Keratinocyte (primary cell): Measurements from ENCODE around the gene DCAF17. TPM values are rescaled to one million over a fixed set of nuclear protein-coding genes. Genes with fewer than 3 reads are reported as not detected.

Source experiments
- DNase-seq: peaks from one replicate; pipeline ENCODE4 v3.0.0-alpha.2; 2011; ENCODE audit warnings: low read depth, missing footprints, low spot score
- FAIRE-seq: peaks from 2 replicates; lab custom pipeline; 2011; peaks lifted over from hg19 to GRCh38; lab: Jason Lieb, UNC
- H2AFZ ChIP-seq: 2 replicates; pipeline ENCODE4 v1.6.0; 2012; ENCODE audit warnings: low read length, control low read depth, inconsistent platforms; ENCODE audit not compliant: control insufficient read depth
- H3K27ac ChIP-seq: 2 replicates; pipeline ENCODE4 v1.5.1; 2011; ENCODE audit warnings: low read length; ENCODE audit not compliant: control insufficient read depth, insufficient read depth
- H3K27me3 ChIP-seq: 3 replicates; pipeline ENCODE4 v1.6.0; 2011; ENCODE audit warnings: low read length; ENCODE audit not compliant: control insufficient read depth, insufficient read depth; ENCODE audit errors: extremely low read depth
- H3K36me3 ChIP-seq, 2 experiments: 2 replicates in 1 of 2; 3 replicates in 1 of 2; pipeline ENCODE4 v1.5.1; 2011; ENCODE audit warnings: low read length in 2 of 2, mild to moderate bottlenecking in 1 of 2; ENCODE audit not compliant: control insufficient read depth in 2 of 2, insufficient read depth in 2 of 2; ENCODE audit errors: extremely low read depth in 1 of 2
- H3K4me1 ChIP-seq: 3 replicates; pipeline ENCODE4 v1.5.1; 2011; ENCODE audit warnings: low read length; ENCODE audit not compliant: control insufficient read depth, insufficient read depth; ENCODE audit errors: extremely low read depth
- H3K4me2 ChIP-seq: 3 replicates; pipeline ENCODE4 v1.6.0; 2011; ENCODE audit warnings: low read depth, low read length; ENCODE audit not compliant: control insufficient read depth, insufficient read depth; ENCODE audit errors: extremely low read depth
- H3K4me3 ChIP-seq, 3 experiments: fragments of 200-600 bp in 1 of 3; sonication (generic) in 1 of 3; 2 replicates in 2 of 3; 3 replicates in 1 of 3; pipeline ENCODE4 v1.5.1; 2011 to 2016; ENCODE audit warnings: low read length in 3 of 3, mild to moderate bottlenecking in 3 of 3, control low read depth in 2 of 3, inconsistent platforms in 1 of 3, low read depth in 1 of 3, mixed read lengths in 1 of 3, mixed run types in 1 of 3, moderate library complexity in 1 of 3; ENCODE audit not compliant: control insufficient read depth in 2 of 3, insufficient read depth in 2 of 3; ENCODE audit errors: extremely low read depth in 1 of 3
- H3K79me2 ChIP-seq: 2 replicates; pipeline ENCODE4 v1.6.0; 2012; ENCODE audit warnings: low read length; ENCODE audit not compliant: control insufficient read depth, insufficient read depth
- H3K9ac ChIP-seq: 3 replicates; pipeline ENCODE4 v1.6.0; 2011; ENCODE audit warnings: low read length; ENCODE audit not compliant: control insufficient read depth, insufficient read depth; ENCODE audit errors: extremely low read depth
- H3K9me1 ChIP-seq: 3 replicates; pipeline ENCODE4 v1.6.0; 2011; ENCODE audit warnings: low read length; ENCODE audit not compliant: control insufficient read depth, insufficient read depth; ENCODE audit errors: extremely low read depth
- H3K9me3 ChIP-seq: 2 replicates; pipeline ENCODE4 v1.5.1; 2012; ENCODE audit warnings: low read depth, low read length; ENCODE audit not compliant: control insufficient read depth
- H4K20me1 ChIP-seq: 3 replicates; pipeline ENCODE4 v1.6.0; 2011; ENCODE audit warnings: low read length; ENCODE audit not compliant: control insufficient read depth, insufficient read depth; ENCODE audit errors: extremely low read depth
- EZH2 ChIP-seq: IDR thresholded peaks from one replicate; pipeline ENCODE4 v1.6.1; 2012; ENCODE audit warnings: inconsistent platforms, mild to moderate bottlenecking, low read length, moderate library complexity
- dilution Hi-C: fragments of 300-500 bp; cut with MboI; formaldehyde crosslinking; loops from one replicate; pipeline ENCODE4 v1.7.0; 2020; ENCODE audit warnings: low sequenced_read_pairs; ENCODE audit not compliant: extremely low pct_ligation_motif_present
- polyA plus RNA-seq, 5 experiments: library from polyadenylated mRNA; depleted of rRNA in 3 of 5; stranded (reverse) in 3 of 5; stranded (forward) in 1 of 5; unstranded in 1 of 5; fragments of >200 nt; gene quantifications; 1 replicate in 1 of 5; 2 replicates in 3 of 5; 3 replicates in 1 of 5; pipeline versions ENCODE4 v1.2.1 to v1.2.3, GENCODE V29; 2011 to 2012; ENCODE audit warnings: missing spikeins in 2 of 5, low read depth in 1 of 5, low replicate concordance in 1 of 5
- TF ChIP-seq, protein P1 (sequence below), 3 experiments: IDR thresholded peaks in 1 of 3; conservative IDR thresholded peaks in 1 of 3; optimal IDR thresholded peaks in 1 of 3; 2 replicates in 2 of 3; 3 replicates in 1 of 3; pipeline versions ENCODE3 to v1.5.1; 2011; ENCODE audit warnings: low read length in 3 of 3, mild to moderate bottlenecking in 3 of 3, moderate library complexity in 2 of 3, control low read depth in 1 of 3, inconsistent platforms in 1 of 3; ENCODE audit not compliant: insufficient read depth in 2 of 3; ENCODE audit errors: extremely low read depth in 1 of 3

DCAF17 gene
- polyA plus RNA-seq, 1 donor (not counting 4 experiments of a cell fraction or from before 2014, with no cell fraction given) = 22.9 TPM

DNA sequence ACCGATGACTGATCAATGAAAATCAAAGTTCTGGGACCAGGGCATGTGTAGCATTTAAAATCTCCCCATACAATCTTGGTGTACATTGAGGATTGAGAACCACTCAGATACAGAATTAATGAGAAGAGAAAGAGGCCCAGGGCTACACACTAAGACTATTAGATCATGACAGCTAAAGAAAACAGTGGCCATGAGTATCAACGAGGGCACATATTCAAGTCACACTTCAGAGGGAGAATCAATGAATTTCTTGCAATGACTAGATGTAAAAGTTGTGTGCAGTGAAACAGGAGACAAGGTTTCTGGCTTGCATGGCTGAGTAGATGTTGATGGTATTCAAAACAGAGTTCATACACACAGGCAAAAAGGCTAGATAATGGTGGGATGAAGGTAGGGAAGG is 29.3 kb upstream of the DCAF17 start:
- peak overlapping the region; percentile 51 for H3K4me2 ChIP-seq
- H3K4me3 ChIP-seq = no peak overlapping the region
- H3K79me2 ChIP-seq = peaks cover 80% of the 10 kb centered on the region
- FAIRE-seq (peak; percentile 51), DNase-seq (no peak)
- no peaks in the 10 kb centered on the region for H4K20me1 ChIP-seq
- no peaks in the 10 kb centered on the region for H3K9me1 ChIP-seq
- H3K27ac ChIP-seq = peak overlapping the region; percentile 49
- no peak overlapping the region for H2AFZ ChIP-seq
- H3K36me3 ChIP-seq = peaks cover 5 to 9% of the 10 kb centered on the region in 2 experiments
- H3K9me3 ChIP-seq = peaks cover 5% of the 10 kb centered on the region
- H3K9ac ChIP-seq = no peak overlapping the region
- H3K4me1 ChIP-seq = peaks cover 31% of the 10 kb centered on the region
- H3K27me3 ChIP-seq = no peaks in the 10 kb centered on the region
- TF ChIP-seq, protein P1, sequence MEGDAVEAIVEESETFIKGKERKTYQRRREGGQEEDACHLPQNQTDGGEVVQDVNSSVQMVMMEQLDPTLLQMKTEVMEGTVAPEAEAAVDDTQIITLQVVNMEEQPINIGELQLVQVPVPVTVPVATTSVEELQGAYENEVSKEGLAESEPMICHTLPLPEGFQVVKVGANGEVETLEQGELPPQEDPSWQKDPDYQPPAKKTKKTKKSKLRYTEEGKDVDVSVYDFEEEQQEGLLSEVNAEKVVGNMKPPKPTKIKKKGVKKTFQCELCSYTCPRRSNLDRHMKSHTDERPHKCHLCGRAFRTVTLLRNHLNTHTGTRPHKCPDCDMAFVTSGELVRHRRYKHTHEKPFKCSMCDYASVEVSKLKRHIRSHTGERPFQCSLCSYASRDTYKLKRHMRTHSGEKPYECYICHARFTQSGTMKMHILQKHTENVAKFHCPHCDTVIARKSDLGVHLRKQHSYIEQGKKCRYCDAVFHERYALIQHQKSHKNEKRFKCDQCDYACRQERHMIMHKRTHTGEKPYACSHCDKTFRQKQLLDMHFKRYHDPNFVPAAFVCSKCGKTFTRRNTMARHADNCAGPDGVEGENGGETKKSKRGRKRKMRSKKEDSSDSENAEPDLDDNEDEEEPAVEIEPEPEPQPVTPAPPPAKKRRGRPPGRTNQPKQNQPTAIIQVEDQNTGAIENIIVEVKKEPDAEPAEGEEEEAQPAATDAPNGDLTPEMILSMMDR (optimal IDR thresholded peaks at IDR 0.05 in 1 of 3, IDR thresholded peaks at IDR 0.05 in 1 of 3, conservative IDR thresholded peaks at IDR 0.05 in 1 of 3; ENCODE audit: extremely low read depth in 1 of 3, insufficient read depth in 2 of 3, low read length in 3 of 3) = no peak
- TF ChIP-seq EZH2 = no peak
- dilution Hi-C loops = no loop called here

DNA sequence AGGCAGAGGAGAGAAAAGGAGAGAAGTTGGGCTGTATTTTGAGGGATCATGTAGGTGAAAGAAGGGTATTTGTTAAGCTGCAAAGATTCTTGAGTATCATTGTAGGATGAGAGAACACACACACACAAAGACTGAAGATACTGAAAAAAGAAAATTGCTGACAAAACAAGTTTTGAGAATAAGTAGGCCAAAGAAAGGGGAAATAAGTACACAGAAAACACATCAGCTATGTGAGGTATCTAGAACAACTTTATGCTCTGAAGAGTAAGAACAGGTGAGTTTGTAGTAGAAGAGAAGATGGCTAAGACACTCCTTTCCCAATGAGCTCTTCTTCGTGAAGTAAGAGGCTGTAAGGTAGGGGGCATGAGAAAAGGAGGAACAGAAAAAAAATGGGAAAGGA is 28.5 kb upstream of the DCAF17 start:
- Histone ChIP-seq H3K9me3 (peaks cover 5% of the 10 kb centered on the region), H2AFZ (no peak overlapping the region), H3K27me3 (no peaks in the 10 kb centered on the region), H3K4me3 (no peak overlapping the region), H3K36me3 (peaks cover 5 to 9% of the 10 kb centered on the region in 2 experiments), H3K9ac (no peak overlapping the region), H3K79me2 (peaks cover 76% of the 10 kb centered on the region), H3K4me1 (peaks cover 37% of the 10 kb centered on the region), H3K4me2 (no peak overlapping the region), H3K9me1 (no peaks in the 10 kb centered on the region), H4K20me1 (no peaks in the 10 kb centered on the region), H3K27ac (no peak overlapping the region)
- TF ChIP-seq, protein P1 (optimal IDR thresholded peaks at IDR 0.05 in 1 of 3, IDR thresholded peaks at IDR 0.05 in 1 of 3, conservative IDR thresholded peaks at IDR 0.05 in 1 of 3; ENCODE audit: extremely low read depth in 1 of 3, insufficient read depth in 2 of 3, low read length in 3 of 3) = no peak
- no peak for TF ChIP-seq EZH2
- dilution Hi-C loops = no loop called here
- FAIRE-seq (no peak), DNase-seq (no peak)
